ENCODE measurements around the gene SLC35F1.

Gene SLC35F1

GRCh38 chr6:117971637-117972036 is 64.6 kb downstream of the SLC35F1 start:
- no peak overlapping the region for H3K4me3 ChIP-seq (ENCODE audit: low read depth in 1 of 2, low read length in 2 of 2)
- no peak overlapping the region for H3K4me2 ChIP-seq (ENCODE audit: insufficient read depth, low read length)
- H4K20me1 ChIP-seq (ENCODE audit: insufficient read depth, low read length), result no peaks in the 10 kb centered on the region
- DNase-seq (no peak), ATAC-seq (ENCODE audit: insufficient read depth, low read depth) (no peak)
- H2AFZ ChIP-seq (ENCODE audit: low read depth, low read length), result no peak overlapping the region
- no peaks in the 10 kb centered on the region for H3K36me3 ChIP-seq (ENCODE audit: insufficient read depth, low read length)
- no peaks in the 10 kb centered on the region for H3K27me3 ChIP-seq (ENCODE audit: insufficient read depth, low read length, poor library complexity)
- no peak overlapping the region for H3K27ac ChIP-seq (ENCODE audit: low read length)
- H3K79me2 ChIP-seq (ENCODE audit: insufficient read depth, low read length), result no peaks in the 10 kb centered on the region
- H3K9ac ChIP-seq (ENCODE audit: low read depth, low read length), result no peak overlapping the region
- peaks cover 5% of the 10 kb centered on the region for H3K9me3 ChIP-seq (ENCODE audit: insufficient read depth, low read length, severe bottlenecking)
- no peaks in the 10 kb centered on the region for H3K4me1 ChIP-seq (ENCODE audit: insufficient read depth, low read length)
- TF ChIP-seq, protein P1, sequence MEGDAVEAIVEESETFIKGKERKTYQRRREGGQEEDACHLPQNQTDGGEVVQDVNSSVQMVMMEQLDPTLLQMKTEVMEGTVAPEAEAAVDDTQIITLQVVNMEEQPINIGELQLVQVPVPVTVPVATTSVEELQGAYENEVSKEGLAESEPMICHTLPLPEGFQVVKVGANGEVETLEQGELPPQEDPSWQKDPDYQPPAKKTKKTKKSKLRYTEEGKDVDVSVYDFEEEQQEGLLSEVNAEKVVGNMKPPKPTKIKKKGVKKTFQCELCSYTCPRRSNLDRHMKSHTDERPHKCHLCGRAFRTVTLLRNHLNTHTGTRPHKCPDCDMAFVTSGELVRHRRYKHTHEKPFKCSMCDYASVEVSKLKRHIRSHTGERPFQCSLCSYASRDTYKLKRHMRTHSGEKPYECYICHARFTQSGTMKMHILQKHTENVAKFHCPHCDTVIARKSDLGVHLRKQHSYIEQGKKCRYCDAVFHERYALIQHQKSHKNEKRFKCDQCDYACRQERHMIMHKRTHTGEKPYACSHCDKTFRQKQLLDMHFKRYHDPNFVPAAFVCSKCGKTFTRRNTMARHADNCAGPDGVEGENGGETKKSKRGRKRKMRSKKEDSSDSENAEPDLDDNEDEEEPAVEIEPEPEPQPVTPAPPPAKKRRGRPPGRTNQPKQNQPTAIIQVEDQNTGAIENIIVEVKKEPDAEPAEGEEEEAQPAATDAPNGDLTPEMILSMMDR (IDR thresholded peaks at IDR 0.05; ENCODE audit: borderline replicate concordance, extremely low read depth, low read length, poor library complexity, severe bottlenecking), result no peak
- no peak for TF ChIP-seq EZH2 (IDR thresholded peaks at IDR 0.05; ENCODE audit: borderline replicate concordance, low read depth, low read length, severe bottlenecking)

GRCh38 chr6:117974914-117975627 is 68.0 kb downstream of the SLC35F1 start:
- Histone ChIP-seq H3K9me3 (ENCODE audit: insufficient read depth, low read length, severe bottlenecking) (peaks cover 5% of the 10 kb centered on the region), H3K36me3 (ENCODE audit: insufficient read depth, low read length) (no peaks in the 10 kb centered on the region), H3K79me2 (ENCODE audit: insufficient read depth, low read length) (no peaks in the 10 kb centered on the region), H3K4me2 (ENCODE audit: insufficient read depth, low read length) (no peak overlapping the region), H3K27me3 (ENCODE audit: insufficient read depth, low read length, poor library complexity) (peaks cover 2% of the 10 kb centered on the region), H3K4me3 (ENCODE audit: low read depth in 1 of 2, low read length in 2 of 2) (no peak overlapping the region), H3K27ac (ENCODE audit: low read length) (no peak overlapping the region), H4K20me1 (ENCODE audit: insufficient read depth, low read length) (no peaks in the 10 kb centered on the region), H3K9ac (ENCODE audit: low read depth, low read length) (no peak overlapping the region), H3K4me1 (ENCODE audit: insufficient read depth, low read length) (no peaks in the 10 kb centered on the region), H2AFZ (ENCODE audit: low read depth, low read length) (no peak overlapping the region)
- no peak for ATAC-seq (ENCODE audit: insufficient read depth, low read depth)
- TF ChIP-seq EZH2 (IDR thresholded peaks at IDR 0.05; ENCODE audit: borderline replicate concordance, low read depth, low read length, severe bottlenecking), result no peak
- TF ChIP-seq, protein P1 (IDR thresholded peaks at IDR 0.05; ENCODE audit: borderline replicate concordance, extremely low read depth, low read length, poor library complexity, severe bottlenecking), result no peak
- DNase-seq, result no peak

DNA sequence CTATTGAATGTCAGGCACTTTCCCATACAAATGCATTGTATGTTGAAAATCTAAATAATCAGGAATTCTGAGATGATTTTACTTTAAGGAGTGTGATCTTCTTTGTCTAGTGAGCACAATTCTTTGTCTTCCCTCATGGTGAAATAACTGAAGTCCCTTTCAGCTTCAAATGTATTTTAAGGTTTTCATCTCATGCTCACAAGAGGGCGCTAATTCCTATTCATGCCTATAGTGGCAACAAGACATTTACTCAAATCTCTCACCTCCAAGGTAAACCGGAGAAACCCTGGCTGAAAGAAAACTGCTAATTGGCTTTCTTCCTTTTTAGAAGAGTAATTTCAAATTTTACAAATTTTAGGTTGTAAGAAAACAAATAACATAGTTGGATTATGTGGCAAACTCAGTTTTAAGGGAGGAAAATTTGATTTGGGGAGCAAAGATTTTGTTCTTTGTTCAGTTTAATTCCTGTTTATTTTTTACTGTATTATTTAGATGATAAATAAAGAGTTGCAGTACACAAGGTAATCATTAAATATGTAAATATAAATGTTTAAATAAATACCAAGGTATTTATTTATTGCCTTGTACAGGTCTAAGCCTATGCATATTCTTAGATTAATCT is 69.1 kb downstream of the SLC35F1 start:
- Histone ChIP-seq H3K9me3 (ENCODE audit: insufficient read depth, low read length, severe bottlenecking) (peaks cover 4% of the 10 kb centered on the region), H3K4me3 (ENCODE audit: low read depth in 1 of 2, low read length in 2 of 2) (no peak overlapping the region), H3K79me2 (ENCODE audit: insufficient read depth, low read length) (no peaks in the 10 kb centered on the region), H2AFZ (ENCODE audit: low read depth, low read length) (no peak overlapping the region), H3K27me3 (ENCODE audit: insufficient read depth, low read length, poor library complexity) (peaks cover 4% of the 10 kb centered on the region), H3K27ac (ENCODE audit: low read length) (no peak overlapping the region), H3K9ac (ENCODE audit: low read depth, low read length) (no peak overlapping the region), H3K36me3 (ENCODE audit: insufficient read depth, low read length) (no peaks in the 10 kb centered on the region), H3K4me2 (ENCODE audit: insufficient read depth, low read length) (no peak overlapping the region), H3K4me1 (ENCODE audit: insufficient read depth, low read length) (no peaks in the 10 kb centered on the region), H4K20me1 (ENCODE audit: insufficient read depth, low read length) (no peaks in the 10 kb centered on the region)
- TF ChIP-seq, protein P1 (IDR thresholded peaks at IDR 0.05; ENCODE audit: borderline replicate concordance, extremely low read depth, low read length, poor library complexity, severe bottlenecking), result peak; percentile 84
- no peak for TF ChIP-seq EZH2 (IDR thresholded peaks at IDR 0.05; ENCODE audit: borderline replicate concordance, low read depth, low read length, severe bottlenecking)
- DNase-seq (peak; percentile 7), ATAC-seq (ENCODE audit: insufficient read depth, low read depth) (0 out of 3 replicates have a peak, but pooled peaks have one; percentile 49)
